Adrenal gland (tissue), 12 donors: ENCODE data around the gene ZFHX3. TPM values are rescaled to one million over a fixed set of nuclear protein-coding genes. Genes with fewer than 3 reads are reported as not detected.

Experiments used
- DNase-seq, 7 donors: peaks; one replicate each; pipeline ENCODE4 v3.0.0-alpha.2; 2019 to 2020
- H3K27ac ChIP-seq, 5 donors: fragments of 200-600 bp; sonication (generic) in 4 of 5; 1 replicate in 3 of 5; 2 replicates in 2 of 5; pipeline versions ENCODE4 v1.5.1 to v1.8.0; 2016 to 2020; ENCODE audit warnings: mild to moderate bottlenecking in 1 of 5
- H3K27me3 ChIP-seq: fragments of 200-600 bp; 2 replicates; pipeline ENCODE4 v1.8.0; 2021
- H3K36me3 ChIP-seq, 2 donors: fragments of 200-600 bp; replicated peaks in 1 of 2; 1 replicate in 1 of 2; 2 replicates in 1 of 2; pipeline versions ENCODE4 v1.5.1 to v1.8.0; 2018 to 2022
- H3K4me1 ChIP-seq, 2 donors: fragments of 200-600 bp; replicated peaks in 1 of 2; 1 replicate in 1 of 2; 2 replicates in 1 of 2; pipeline versions ENCODE4 v1.5.1 to v1.8.0; 2018 to 2021
- H3K4me3 ChIP-seq, 4 donors: fragments of 200-600 bp; sonication (generic) in 3 of 4; one replicate each; pipeline ENCODE4 v1.5.1; 2016 to 2018
- H3K9me3 ChIP-seq, 3 donors: fragments of 200-600 bp; sonication (generic) in 1 of 3; replicated peaks in 1 of 3; 1 replicate in 2 of 3; 2 replicates in 1 of 3; pipeline versions ENCODE4 v1.5.1 to v1.8.0; 2016 to 2021
- CTCF ChIP-seq, 6 experiments: fragments of 450-650 bp in 4 of 6; fragments of 200-600 bp in 2 of 6; sonication (generic) in 1 of 6; IDR thresholded peaks; 1 replicate in 5 of 6; 2 replicates in 1 of 6; pipeline versions ENCODE4 v1.5.1 to v1.8.0; 2016 to 2021; ENCODE audit warnings: antibody characterized with exemption in 6 of 6, mild to moderate bottlenecking in 2 of 6, moderate library complexity in 1 of 6
- POLR2A ChIP-seq, 2 donors: fragments of 450-650 bp; IDR thresholded peaks; one replicate each; pipeline ENCODE4 v1.6.1; 2017; ENCODE audit warnings: antibody characterized with exemption in 2 of 2, mild to moderate bottlenecking in 2 of 2, moderate library complexity in 1 of 2
- WGBS, 4 donors: extraction: QIAGEN DNeasy Blood & Tissue Kit in 2 of 4; methylation state at CpG; one replicate each; pipeline versions ENCODE4 v1.1.5 to v1.1.7; 2013 to 2017; 5-methylcytosine and 5-hydroxymethylcytosine counted together
- intact Hi-C, 2 donors: fragments of 100-400 bp; cut with DNase I; formaldehyde crosslinking; loops; one replicate each; pipeline versions ENCODE4 v1.14.1 to v1.15.0; 2022 to 2023
- polyA plus RNA-seq, 3 donors: library from polyadenylated mRNA; stranded (reverse); fragments of 200-250 nt in 2 of 3; fragments of 350-450 nt in 1 of 3; fragmentation: Illumina TruSeq in 1 of 3; extraction: RNeasy Lipid Tissue Mini Kit (QIAGEN cat#74804) in 1 of 3; gene quantifications; one replicate each; pipeline ENCODE4 v1.2.3, GENCODE V29; 2013 to 2014
- total RNA-seq, 9 donors: library from RNA; depleted of rRNA in 4 of 9; stranded (reverse); fragments of >200 nt in 4 of 9; fragments of 120-200 nt in 1 of 9; fragmentation: NEBNext Ultra II Directional in 1 of 9; extraction: Animal tissue kit (Norgen Biotek cat#: 25700) in 1 of 9; gene quantifications; one replicate each; pipeline versions ENCODE4 v1.1.0 to v1.2.4, GENCODE V29; 2013 to 2023
- donor health status: healthy with polysubstance abuse.
- donor health status: Bipolar disorder and iron deficiency.
- donor health status: DM: yes; HTN: yes; CAD: no.
- donor health status: DM: no; HTN: no; CAD: no.
- donor health status: DM: no; HTN: no; CAD: no.
- donor health status: DM: yes; HTN: yes; CAD: no.

The ZFHX3 gene
- total and polyA plus RNA-seq, 12 donors = 2.4 to 31.6 (median 19.3) TPM

GRCh38 chr16:72794986-72795385 is 252.9 kb downstream of the ZFHX3 start:
- TF ChIP-seq POLR2A (IDR thresholded peaks at IDR 0.05) = no peak
- TF ChIP-seq CTCF (IDR thresholded peaks at IDR 0.05) = no peak
- 96 to 98% (median 97%) methylated on average over 5 to 9 of the region's 9 CpGs for WGBS, 4 donors
- Histone ChIP-seq H3K27me3 (no peaks in the 10 kb centered on the region), H3K4me1 (no peaks in the 10 kb centered on the region), H3K4me3 (no peak overlapping the region), H3K36me3 (peaks cover 0 to 50% of the 10 kb centered on the region in 2 donors), H3K9me3 (no peaks in the 10 kb centered on the region), H3K27ac (no peak overlapping the region)
- intact Hi-C loops = no loop called here
- no peak for DNase-seq

GRCh38 chr16:72794319-72794718 is 253.6 kb downstream of the ZFHX3 start:
- H3K27me3 ChIP-seq = no peaks in the 10 kb centered on the region
- H3K4me1 ChIP-seq = no peaks in the 10 kb centered on the region
- H3K4me3 ChIP-seq = no peak overlapping the region
- no peak for TF ChIP-seq POLR2A (IDR thresholded peaks at IDR 0.05)
- TF ChIP-seq CTCF (IDR thresholded peaks at IDR 0.05) = no peak
- no peak overlapping the region for H3K27ac ChIP-seq
- 93 to 98% (median 96%) methylated on average over 7 to 13 of the region's 13 CpGs for WGBS, 4 donors
- no peak for DNase-seq
- H3K36me3 ChIP-seq = peaks cover 0 to 45% of the 10 kb centered on the region in 2 donors
- no peaks in the 10 kb centered on the region for H3K9me3 ChIP-seq
- intact Hi-C loops = no loop called here

- Histone ChIP-seq H3K4me3 (no peak overlapping the region), H3K27ac (no peak overlapping the region), H3K36me3 (peaks cover 0 to 41% of the 10 kb centered on the region in 2 donors), H3K4me1 (no peaks in the 10 kb centered on the region), H3K9me3 (no peaks in the 10 kb centered on the region), H3K27me3 (no peaks in the 10 kb centered on the region)
- TF ChIP-seq POLR2A (IDR thresholded peaks at IDR 0.05) (no peak), CTCF (IDR thresholded peaks at IDR 0.05) (no peak)
- DNase-seq = no peak
- 96 to 98% (median 97%) methylated on average over 10 to 12 of the region's 12 CpGs for WGBS, 4 donors
- intact Hi-C loops = no loop called here
These were observed 254.2 kb downstream of the ZFHX3 start for GRCh38 chr16:72793716-72794115.

GRCh38 chr16:72793017-72793416 is 254.9 kb downstream of the ZFHX3 start:
- no peak overlapping the region for H3K4me3 ChIP-seq
- H3K9me3 ChIP-seq = no peaks in the 10 kb centered on the region
- peaks cover 0 to 3% of the 10 kb centered on the region in 2 donors for H3K4me1 ChIP-seq
- H3K27me3 ChIP-seq = no peaks in the 10 kb centered on the region
- intact Hi-C loops = no loop called here
- no peak for DNase-seq
- WGBS, 4 donors = 91 to 99% (median 96%) methylated on average over 5 of the region's 5 CpGs
- no peak overlapping the region for H3K27ac ChIP-seq
- peaks cover 0 to 34% of the 10 kb centered on the region in 2 donors for H3K36me3 ChIP-seq
- TF ChIP-seq POLR2A (IDR thresholded peaks at IDR 0.05) (no peak), CTCF (IDR thresholded peaks at IDR 0.05) (no peak)
